SU-DHL-6 (cell line): Measurements from ENCODE around the gene BCAP31.

ENCODE experiments used
- H2AFZ ChIP-seq: fragments of 200-600 bp; sonication (generic); 2 replicates; pipeline ENCODE4 v1.6.1; 2014; ENCODE audit warnings: low read depth, mild to moderate bottlenecking, moderate library complexity, mixed read lengths, antibody characterized with exemption, low read length; ENCODE audit not compliant: severe bottlenecking
- H3F3A ChIP-seq: fragments of 200-600 bp; shearing (Covaris generic); 2 replicates; pipeline ENCODE4 v1.6.0; 2016; ENCODE audit warnings: antibody characterized with exemption, mild to moderate bottlenecking; ENCODE audit not compliant: insufficient read depth
- H3K27ac ChIP-seq: fragments of 200-600 bp; sonication (generic); 2 replicates; pipeline ENCODE4 v1.5.1; 2016; ENCODE audit warnings: low read depth, mild to moderate bottlenecking, low read length, moderate library complexity, mixed read lengths
- H3K27me3 ChIP-seq: fragments of 200-600 bp; sonication (generic), shearing (Covaris generic); 2 replicates; pipeline ENCODE4 v1.6.0; 2014; ENCODE audit warnings: mild to moderate bottlenecking, low read length
- H3K36me3 ChIP-seq: fragments of 200-600 bp; sonication (generic); 2 replicates; pipeline ENCODE4 v1.6.1; 2014; ENCODE audit warnings: mild to moderate bottlenecking, low read length, mixed read lengths
- H3K4me2 ChIP-seq: fragments of 300-600, 200-600 bp; shearing (Covaris generic), sonication (generic); 2 replicates; pipeline ENCODE4 v1.6.0; 2014; ENCODE audit warnings: low read length, low read depth, mild to moderate bottlenecking; ENCODE audit not compliant: poor library complexity, severe bottlenecking
- H3K4me3 ChIP-seq: fragments of 200-600 bp; sonication (generic); 2 replicates; pipeline ENCODE4 v1.5.1; 2014; ENCODE audit warnings: antibody characterized with exemption, low read length, mild to moderate bottlenecking, mixed read lengths; ENCODE audit not compliant: insufficient read depth, poor library complexity, severe bottlenecking
- H3K79me2 ChIP-seq: fragments of 200-600 bp; sonication (generic); 2 replicates; pipeline ENCODE4 v1.6.1; 2014; ENCODE audit warnings: mild to moderate bottlenecking, low read length, moderate library complexity; ENCODE audit not compliant: insufficient read depth
- H3K9ac ChIP-seq: fragments of 200-600 bp; sonication (generic); 2 replicates; pipeline ENCODE4 v1.7.0; 2014; ENCODE audit warnings: mild to moderate bottlenecking, low read length
- H3K9me2 ChIP-seq: fragments of 200-600 bp; sonication (generic); replicated peaks from 2 replicates; pipeline ENCODE4 v1.6.1; 2014; ENCODE audit warnings: low read length; ENCODE audit not compliant: insufficient read depth
- H3K9me3 ChIP-seq: fragments of 200-600 bp; sonication (generic); 2 replicates; pipeline ENCODE4 v1.6.1; 2014; ENCODE audit warnings: low read length, mixed read lengths; ENCODE audit not compliant: insufficient read depth
- H4K20me1 ChIP-seq: fragments of 200-600 bp; sonication (generic); 2 replicates; pipeline ENCODE4 v1.6.1; 2014; ENCODE audit warnings: low read depth, mild to moderate bottlenecking, antibody characterized with exemption, low read length, moderate library complexity, mixed read lengths
- EZH2phosphoT487 ChIP-seq: fragments of 200-600 bp; sonication (generic), shearing (Covaris generic); conservative IDR thresholded peaks from 2 replicates; pipeline ENCODE4 v1.6.1; 2018; ENCODE audit warnings: mild to moderate bottlenecking, antibody characterized with exemption, low read length, moderate library complexity, mixed read lengths
- TF ChIP-seq, protein P1 (sequence below): fragments of 200-600 bp; sonication (generic); IDR thresholded peaks from one replicate; pipeline ENCODE4 v1.5.1; 2017; ENCODE audit warnings: antibody characterized with exemption, mild to moderate bottlenecking, low read length, moderate library complexity; ENCODE audit not compliant: insufficient read depth, poor library complexity, severe bottlenecking

BCAP31 gene

GRCh38 chrX:153651540-153652079 is 72.6 kb downstream of the BCAP31 start:
- Histone ChIP-seq H3K9ac (no peak overlapping the region), H3K27me3 (no peaks in the 10 kb centered on the region)

DNA sequence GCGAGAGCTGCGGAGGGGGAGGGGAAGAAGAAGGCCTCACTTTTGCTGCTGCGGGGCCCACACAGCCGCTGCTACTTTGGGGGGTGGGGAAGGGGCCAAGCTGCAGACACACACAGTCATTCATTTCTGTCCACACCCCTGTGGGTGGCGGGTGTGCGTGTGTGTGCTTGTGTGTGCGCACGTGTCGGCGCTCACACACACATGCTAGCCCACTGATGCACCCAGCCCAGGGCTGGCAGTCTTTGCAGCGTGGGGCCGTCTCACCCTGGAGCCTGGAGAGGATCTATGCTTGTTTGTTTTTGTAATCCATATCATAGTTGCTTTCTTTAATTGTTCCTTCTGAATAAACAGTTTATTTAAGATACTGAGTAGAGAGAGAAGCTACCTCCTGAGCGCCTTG is 73.2 kb downstream of the BCAP31 start:
- no peak overlapping the region for H3K4me3 ChIP-seq
- H3K27ac ChIP-seq = no peak overlapping the region
- H3K9ac ChIP-seq = no peak overlapping the region
- no peaks in the 10 kb centered on the region for H4K20me1 ChIP-seq
- TF ChIP-seq EZH2phosphoT487 = no peak
- TF ChIP-seq, protein P1, sequence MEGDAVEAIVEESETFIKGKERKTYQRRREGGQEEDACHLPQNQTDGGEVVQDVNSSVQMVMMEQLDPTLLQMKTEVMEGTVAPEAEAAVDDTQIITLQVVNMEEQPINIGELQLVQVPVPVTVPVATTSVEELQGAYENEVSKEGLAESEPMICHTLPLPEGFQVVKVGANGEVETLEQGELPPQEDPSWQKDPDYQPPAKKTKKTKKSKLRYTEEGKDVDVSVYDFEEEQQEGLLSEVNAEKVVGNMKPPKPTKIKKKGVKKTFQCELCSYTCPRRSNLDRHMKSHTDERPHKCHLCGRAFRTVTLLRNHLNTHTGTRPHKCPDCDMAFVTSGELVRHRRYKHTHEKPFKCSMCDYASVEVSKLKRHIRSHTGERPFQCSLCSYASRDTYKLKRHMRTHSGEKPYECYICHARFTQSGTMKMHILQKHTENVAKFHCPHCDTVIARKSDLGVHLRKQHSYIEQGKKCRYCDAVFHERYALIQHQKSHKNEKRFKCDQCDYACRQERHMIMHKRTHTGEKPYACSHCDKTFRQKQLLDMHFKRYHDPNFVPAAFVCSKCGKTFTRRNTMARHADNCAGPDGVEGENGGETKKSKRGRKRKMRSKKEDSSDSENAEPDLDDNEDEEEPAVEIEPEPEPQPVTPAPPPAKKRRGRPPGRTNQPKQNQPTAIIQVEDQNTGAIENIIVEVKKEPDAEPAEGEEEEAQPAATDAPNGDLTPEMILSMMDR = no peak
- no peak overlapping the region for H3K4me2 ChIP-seq
- no peaks in the 10 kb centered on the region for H3F3A ChIP-seq
- H3K9me3 ChIP-seq = 0 out of 2 replicates have a peak, but pooled peaks cover 3% of the 10 kb centered on the region
- H3K9me2 ChIP-seq = no peaks in the 10 kb centered on the region
- no peaks in the 10 kb centered on the region for H3K79me2 ChIP-seq
- H3K27me3 ChIP-seq = no peaks in the 10 kb centered on the region
- H3K36me3 ChIP-seq = no peaks in the 10 kb centered on the region
- H2AFZ ChIP-seq = no peak overlapping the region

More at GRCh38 chrX:153651540-153652079, 72.6 kb downstream of the BCAP31 start:
- Histone ChIP-seq H3K27ac (no peak overlapping the region), H3K4me2 (no peak overlapping the region), H3K36me3 (no peaks in the 10 kb centered on the region), H3K79me2 (no peaks in the 10 kb centered on the region), H3K9me2 (no peaks in the 10 kb centered on the region), H2AFZ (no peak overlapping the region), H3F3A (no peaks in the 10 kb centered on the region), H3K9me3 (0 out of 2 replicates have a peak, but pooled peaks cover 3% of the 10 kb centered on the region), H4K20me1 (no peaks in the 10 kb centered on the region), H3K4me3 (no peak overlapping the region)
- no peak for TF ChIP-seq EZH2phosphoT487
- TF ChIP-seq, protein P1 = no peak
